GM23338 (cell line): ENCODE results near the gene NET1. TPM values are rescaled to one million over a fixed set of nuclear protein-coding genes. Genes with fewer than 3 reads are reported as not detected.

Experiments
- ATAC-seq: fragments of 200-7000 bp; cut with Tn5 transposase; 3 replicates; pipeline ENCODE4 v1.9.1; 2020
- DNase-seq: peaks from one replicate; pipeline ENCODE4 v3.0.0-alpha.2; 2015; ENCODE audit warnings: low spot score
- H2AFZ ChIP-seq: fragments of 200-600 bp; sonication (generic); 2 replicates; pipeline ENCODE4 v1.8.0; 2016; ENCODE audit warnings: antibody characterized with exemption, mild to moderate bottlenecking, moderate library complexity
- H3F3A ChIP-seq: fragments of 200-600 bp; sonication (generic); replicated peaks from 2 replicates; pipeline ENCODE4 v1.8.0; 2017; ENCODE audit warnings: antibody characterized with exemption, mixed run types, low read depth
- H3K27ac ChIP-seq: fragments of 200-600 bp; sonication (generic); 2 replicates; pipeline ENCODE4 v1.6.1; 2016; ENCODE audit warnings: low read depth
- H3K27me3 ChIP-seq: fragments of 200-600 bp; sonication (generic); 2 replicates; pipeline ENCODE4 v1.8.0; 2016; ENCODE audit warnings: mild to moderate bottlenecking, mixed run types, moderate library complexity; ENCODE audit not compliant: insufficient read depth
- H3K36me3 ChIP-seq: fragments of 200-600 bp; sonication (generic); 2 replicates; pipeline ENCODE4 v1.8.0; 2016; ENCODE audit warnings: mild to moderate bottlenecking; ENCODE audit not compliant: insufficient read depth
- H3K4me1 ChIP-seq: fragments of 200-600 bp; sonication (generic); 2 replicates; pipeline ENCODE4 v1.8.0; 2016; ENCODE audit warnings: mild to moderate bottlenecking, moderate library complexity; ENCODE audit not compliant: insufficient read depth
- H3K4me2 ChIP-seq: fragments of 200-600 bp; sonication (generic); 2 replicates; pipeline ENCODE4 v1.7.1; 2017; ENCODE audit warnings: mixed run types
- H3K4me3 ChIP-seq: fragments of 200-600 bp; sonication (generic); 2 replicates; pipeline ENCODE4 v1.6.1; 2016; ENCODE audit warnings: mixed run types
- H3K79me2 ChIP-seq: fragments of 200-600 bp; sonication (generic); replicated peaks from 2 replicates; pipeline ENCODE4 v1.8.0; 2017; ENCODE audit warnings: mild to moderate bottlenecking; ENCODE audit not compliant: insufficient read depth
- H3K9me2 ChIP-seq: fragments of 200-600 bp; sonication (generic); 2 replicates; pipeline ENCODE4 v1.8.0; 2017; ENCODE audit not compliant: insufficient read depth
- H4K20me1 ChIP-seq: fragments of 200-600 bp; sonication (generic); replicated peaks from 2 replicates; pipeline ENCODE4 v1.8.0; 2017; ENCODE audit warnings: mild to moderate bottlenecking; ENCODE audit not compliant: insufficient read depth
- H3K27ac Mint-ChIP-seq: 2 replicates; pipeline ENCODE4 v1.8.0; 2020; ENCODE audit warnings: inconsistent platforms, mild to moderate bottlenecking, moderate library complexity, mixed read lengths
- H3K27me3 Mint-ChIP-seq: 3 replicates; pipeline ENCODE4 v1.8.0; 2022; ENCODE audit warnings: low read depth, mild to moderate bottlenecking, moderate library complexity, mixed read lengths, inconsistent platforms; ENCODE audit not compliant: insufficient read depth, poor library complexity
- H3K36me3 Mint-ChIP-seq: 3 replicates; pipeline ENCODE4 v1.8.0; 2021; ENCODE audit warnings: low read depth, mild to moderate bottlenecking, inconsistent platforms, moderate library complexity, mixed read lengths
- H3K4me1 Mint-ChIP-seq: 3 replicates; pipeline ENCODE4 v1.8.0; 2020; ENCODE audit warnings: mild to moderate bottlenecking, inconsistent platforms, mixed read lengths
- H3K4me3 Mint-ChIP-seq: 3 replicates; pipeline ENCODE4 v1.8.0; 2021; ENCODE audit warnings: moderate library complexity, mild to moderate bottlenecking, inconsistent platforms, mixed read lengths
- H3K9me3 Mint-ChIP-seq: 3 replicates; pipeline ENCODE4 v1.8.0; 2020; ENCODE audit warnings: moderate library complexity, mild to moderate bottlenecking, inconsistent platforms, mixed read lengths
- CREB1 ChIP-seq: fragments of 250-450 bp; sonication (Bioruptor Pico); IDR thresholded peaks from 2 replicates; pipeline ENCODE4 v1.5.0; 2020; ENCODE audit warnings: low read depth, mild to moderate bottlenecking, moderate library complexity
- ETS1 ChIP-seq: IDR thresholded peaks from 2 replicates; pipeline ENCODE4 v1.6.1; 2016; ENCODE audit warnings: antibody characterized with exemption
- EZH2 ChIP-seq: fragments of 200-600 bp; sonication (generic); IDR thresholded peaks from one replicate; pipeline ENCODE4 v1.8.0; 2017; ENCODE audit warnings: antibody characterized with exemption, mild to moderate bottlenecking, low read depth; ENCODE audit not compliant: unreplicated experiment
- EZH2phosphoT487 ChIP-seq: fragments of 200-600 bp; sonication (generic); IDR thresholded peaks from one replicate; pipeline ENCODE4 v1.8.1; 2018; ENCODE audit warnings: antibody characterized with exemption; ENCODE audit not compliant: unreplicated experiment
- JUNB ChIP-seq: IDR thresholded peaks from one replicate; pipeline ENCODE4 v1.6.1; 2016; ENCODE audit warnings: antibody characterized with exemption; ENCODE audit not compliant: unreplicated experiment
- NANOG ChIP-seq: IDR thresholded peaks from 2 replicates; pipeline ENCODE4 v1.6.1; 2016; ENCODE audit warnings: antibody characterized with exemption, borderline replicate concordance
- POLR2AphosphoS5 ChIP-seq: IDR thresholded peaks from 2 replicates; pipeline ENCODE4 v1.6.1; 2016; ENCODE audit warnings: antibody characterized with exemption, low read depth
- REST ChIP-seq: IDR thresholded peaks from one replicate; pipeline ENCODE4 v1.6.1; 2018; ENCODE audit warnings: antibody characterized with exemption; ENCODE audit not compliant: unreplicated experiment
- STAT1 ChIP-seq: IDR thresholded peaks from one replicate; pipeline ENCODE4 v1.6.1; 2016; ENCODE audit warnings: antibody characterized with exemption; ENCODE audit not compliant: unreplicated experiment
- ZNF114 ChIP-seq: fragments of 250-450 bp; sonication (Bioruptor Pico); IDR thresholded peaks from 2 replicates; pipeline ENCODE4 v1.5.0; 2020; ENCODE audit warnings: mild to moderate bottlenecking, moderate library complexity
- ZNF331 ChIP-seq: fragments of 250-450 bp; sonication (Bioruptor Pico); IDR thresholded peaks from 2 replicates; pipeline ENCODE4 v1.5.0; 2020; ENCODE audit warnings: low read depth, mild to moderate bottlenecking, moderate library complexity
- polyA plus RNA-seq: library from polyadenylated mRNA; unstranded; fragments of >200 nt; fragmentation: Nextera tagmentation; extraction: Ambion mirVana; gene quantifications from 2 replicates; pipeline ENCODE4 v1.2.1, GENCODE V29; 2016
- total RNA-seq: library from RNA; depleted of rRNA; stranded (reverse); fragments of >200 nt; shearing (Covaris generic); gene quantifications from 2 replicates; pipeline ENCODE4 v1.2.3, GENCODE V29; 2014

The NET1 gene
- total and polyA plus RNA-seq, 2 experiments from 2014 or later: 47.9 to 93.9 TPM

- H3K36me3 ChIP-seq: no peaks in the 10 kb centered on the region
- H3K79me2 ChIP-seq: no peaks in the 10 kb centered on the region
- H3K4me2 ChIP-seq: no peak overlapping the region
- Mint-ChIP-seq H3K27ac (no peak overlapping the region), H3K9me3 (peaks cover 5% of the 10 kb centered on the region; the same call in 1 of the 3 replicates), H3K4me3 (no peak overlapping the region), H3K36me3 (no peaks in the 10 kb centered on the region; the same call in 2 of the 3 replicates), H3K4me1 (peaks cover 23% of the 10 kb centered on the region), H3K27me3 (peaks cover 24% of the 10 kb centered on the region)
- no peak for DNase-seq
- H3K27ac ChIP-seq: no peak overlapping the region
- H4K20me1 ChIP-seq: no peaks in the 10 kb centered on the region
- no peak overlapping the region for H2AFZ ChIP-seq
- no peaks in the 10 kb centered on the region for H3K27me3 ChIP-seq
- TF ChIP-seq NANOG (no peak), POLR2AphosphoS5 (no peak), CREB1 (no peak), EZH2 (no peak), REST (no peak), ZNF114 (CRISPR knock-in tag) (no peak), EZH2phosphoT487 (no peak), STAT1 (no peak), JUNB (no peak), ETS1 (no peak), ZNF331 (CRISPR knock-in tag) (no peak)
- H3K4me3 ChIP-seq: no peak overlapping the region
- H3K9me2 ChIP-seq: peaks cover 7% of the 10 kb centered on the region; the same call in 1 of the 2 replicates
- H3F3A ChIP-seq: no peaks in the 10 kb centered on the region
- no peaks in the 10 kb centered on the region for H3K4me1 ChIP-seq
- no peak for ATAC-seq
Measured at GRCh38 chr10:5485290-5485689, 72.9 kb downstream of the NET1 start.
